T47D (cell line): Measurements from ENCODE around the gene FBXO45.
"Not testable (repeated sequence)": the region's sequence is repeated elsewhere in the genome, so short reads cannot be mapped to it uniquely, and the experiment has no call there.

ENCODE experiments used
- DNase-seq, 2 experiments: peaks; one replicate each; pipeline versions ENCODE4 v3.0.0 to v3.0.0-alpha.2; 2011 to 2012; ENCODE audit warnings: low read depth in 1 of 2, low spot score in 1 of 2
- JUND ChIP-seq: IDR thresholded peaks from 2 replicates; pipeline ENCODE4 v1.6.1; 2012; ENCODE audit warnings: low read depth
- in situ Hi-C: cut with HindIII; loops from 2 replicates; pipeline ENCODE4 v1.10.0; 2016; ENCODE audit warnings: low sequenced_read_pairs, low pct_unique_long_range_greater_than_20kb

FBXO45 gene

GRCh38 chr3:196629228-196629627 lies 60.8 kb downstream of the FBXO45 start:
- DNase-seq = no peak
- no peak for TF ChIP-seq JUND
- in situ Hi-C loops = no loop called here

DNA sequence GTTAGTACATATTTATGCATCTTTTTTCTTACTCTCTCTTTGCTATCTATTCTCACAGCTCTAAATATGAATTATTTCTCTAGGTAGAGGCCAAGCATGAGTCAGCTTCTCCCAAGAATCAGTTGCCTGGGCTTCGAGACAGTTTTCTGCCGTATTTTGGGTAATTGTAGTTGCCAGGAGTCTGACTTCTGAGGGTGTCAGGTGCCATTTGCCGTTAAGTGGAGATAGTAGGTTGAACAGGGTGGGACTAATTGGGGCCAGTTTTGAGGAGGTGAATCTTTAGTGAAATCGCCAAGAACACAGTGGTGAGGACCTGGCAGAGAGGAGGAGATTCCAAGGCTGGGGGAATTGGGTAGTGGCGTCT lies 63.2 kb downstream of the FBXO45 start:
- in situ Hi-C loops = no loop called here
- no peak for TF ChIP-seq JUND
- DNase-seq = no peak

GRCh38 chr3:196632046-196632751 lies 63.7 kb downstream of the FBXO45 start:
- in situ Hi-C loops = no loop called here

DNA sequence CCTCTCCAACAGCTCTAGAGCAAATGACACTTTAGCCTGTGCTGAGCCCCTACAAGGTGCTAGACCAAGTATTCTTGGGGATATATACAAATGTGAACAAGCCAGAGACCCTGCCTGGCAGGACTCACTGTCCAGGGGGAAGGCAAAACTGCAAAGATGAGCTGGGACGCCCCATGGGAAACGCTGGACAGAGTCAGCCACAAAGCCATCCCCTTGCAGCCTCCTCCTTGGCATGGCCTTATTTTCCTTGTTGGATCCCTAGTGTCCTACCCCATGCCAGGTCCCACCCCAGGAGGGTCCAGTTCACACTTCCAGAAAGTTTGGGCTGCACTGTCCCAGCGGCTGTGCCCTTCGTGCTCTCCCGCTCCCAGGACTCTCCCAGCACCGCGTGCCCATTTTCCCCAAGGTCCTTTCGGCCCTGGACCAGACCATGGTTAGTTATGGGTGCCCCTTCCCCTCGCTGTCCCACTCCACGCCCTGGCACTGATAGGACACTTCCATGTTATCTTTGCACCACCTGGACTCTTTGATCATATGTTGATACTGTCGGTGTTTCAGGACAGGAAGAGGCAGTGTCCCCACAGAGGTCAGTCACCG lies 65.2 kb downstream of the FBXO45 start:
- no peak for DNase-seq
- in situ Hi-C loops = no loop called here
- no peak for TF ChIP-seq JUND

More at GRCh38 chr3:196632046-196632751, 63.7 kb downstream of the FBXO45 start:
- peak; percentile 88 to 98 for DNase-seq
- no peak for TF ChIP-seq JUND

GRCh38 chr3:196634224-196634623 lies 65.8 kb downstream of the FBXO45 start:
- no peak for TF ChIP-seq JUND
- in situ Hi-C loops = no loop called here
- DNase-seq = no peak

DNA sequence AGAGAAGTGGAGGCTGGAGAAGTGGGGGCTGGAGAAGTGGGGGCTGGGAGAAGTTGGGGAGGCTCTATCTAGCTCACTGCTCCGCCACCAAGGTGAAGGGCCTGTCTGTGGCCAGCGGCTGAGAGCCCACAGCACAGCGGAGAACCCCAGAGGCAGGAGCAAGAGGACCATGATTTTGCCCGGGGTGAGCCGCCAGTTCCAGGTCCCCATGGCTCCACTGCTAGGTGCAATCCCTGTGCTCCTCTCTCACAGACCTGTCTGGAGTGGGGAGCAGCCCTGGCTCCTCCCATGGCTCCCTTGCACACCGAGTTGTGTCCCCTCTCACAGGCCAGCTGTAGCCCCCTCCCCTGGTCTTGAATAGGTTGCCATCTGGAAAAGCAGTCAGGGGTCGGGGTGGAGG lies 66.4 kb downstream of the FBXO45 start:
- in situ Hi-C loops = no loop called here
- no peak for TF ChIP-seq JUND
- no peak for DNase-seq

DNA sequence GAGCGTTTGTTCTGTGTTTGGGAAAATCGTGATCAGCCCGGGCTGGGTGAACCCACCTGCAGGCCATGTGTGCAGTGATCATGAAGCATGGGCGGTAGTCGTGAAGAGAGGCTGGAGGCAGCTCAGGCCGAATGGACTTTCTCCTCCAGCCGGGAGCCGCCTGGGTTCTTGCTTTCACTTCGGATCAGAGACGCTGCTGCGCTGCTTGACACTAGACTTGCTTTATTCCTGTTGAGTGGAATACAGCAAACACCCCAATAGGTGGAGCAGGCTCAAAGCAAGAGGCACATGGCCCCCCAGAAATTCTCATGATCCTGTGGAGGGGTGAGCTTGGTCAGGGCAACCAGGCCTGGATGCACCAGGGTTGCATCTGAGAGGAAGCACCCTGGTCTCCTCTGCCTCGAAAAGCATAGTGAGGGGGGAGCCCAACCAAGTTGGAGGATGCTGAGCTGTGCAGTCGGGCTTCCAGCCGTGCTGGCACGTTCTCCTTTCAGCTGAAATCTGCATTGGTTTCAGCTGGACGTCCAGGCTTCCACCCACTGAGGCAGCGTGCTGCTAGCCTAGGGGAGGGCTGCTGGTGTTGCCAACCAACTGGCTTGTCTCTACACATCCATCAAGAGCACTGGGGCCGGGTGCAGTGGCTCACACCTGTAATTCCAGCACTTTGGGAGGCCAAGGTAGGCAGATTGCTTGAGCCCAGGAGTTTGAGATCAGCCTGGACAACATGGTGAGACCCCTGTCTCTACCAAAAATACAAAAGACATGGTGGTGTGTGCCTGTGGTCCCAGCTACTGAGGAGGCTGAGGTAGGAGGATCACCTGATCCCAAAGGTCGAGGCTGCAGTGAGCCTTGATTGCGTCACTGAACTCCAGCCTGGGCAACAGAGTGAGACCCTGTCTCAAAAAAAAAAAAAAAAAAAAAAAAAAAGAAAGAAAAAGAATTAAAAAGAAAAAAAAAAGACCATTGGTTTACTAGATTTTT lies 68.2 kb downstream of the FBXO45 start:
- no peak for TF ChIP-seq JUND
- in situ Hi-C loops = no loop called here

GRCh38 chr3:196637941-196638340 lies 69.5 kb downstream of the FBXO45 start:
- in situ Hi-C loops = not testable (repeated sequence)

More for the DNA sequence above, 68.2 kb downstream of the FBXO45 start:
- DNase-seq = no peak

More at GRCh38 chr3:196637941-196638340, 69.5 kb downstream of the FBXO45 start:
- not testable (repeated sequence) for DNase-seq
